Body of pancreas (tissue), 4 donors: Measurements from ENCODE around the gene MVB12B. TPM values are rescaled to one million over a fixed set of nuclear protein-coding genes. Genes with fewer than 3 reads are reported as not detected.

Experiments
- ATAC-seq: fragments of 150-250 bp; one replicate; pipeline ENCODE4 v1.9.1; 2016
- DNase-seq, 4 donors: peaks; one replicate each; pipeline ENCODE4 v3.0.0-alpha.2; 2019
- H3K27ac ChIP-seq, 4 donors: fragments of 200-600 bp; sonication (generic); 1 replicate in 3 of 4; 2 replicates in 1 of 4; pipeline versions ENCODE4 v1.5.1 to v1.6.1; 2016 to 2019; ENCODE audit warnings: mild to moderate bottlenecking in 1 of 4, mixed read lengths in 1 of 4, moderate library complexity in 1 of 4
- H3K27me3 ChIP-seq, 2 donors: fragments of 200-600 bp; sonication (generic); one replicate each; pipeline ENCODE4 v1.6.0; 2016; ENCODE audit warnings: mild to moderate bottlenecking in 1 of 2
- H3K36me3 ChIP-seq, 2 donors: fragments of 200-600 bp; sonication (generic); replicated peaks in 1 of 2; 2 replicates each; pipeline ENCODE4 v1.5.1; 2016; ENCODE audit warnings: low read depth in 2 of 2; ENCODE audit not compliant: insufficient read depth in 1 of 2
- H3K4me1 ChIP-seq: fragments of 200-600 bp; sonication (generic); one replicate; pipeline ENCODE4 v1.6.0; 2016
- H3K4me3 ChIP-seq, 2 donors: fragments of 200-600 bp; sonication (generic); 1 replicate in 1 of 2; 2 replicates in 1 of 2; pipeline ENCODE4 v1.5.1; 2016 to 2019
- H3K9me3 ChIP-seq, 3 donors: fragments of 200-600 bp; sonication (generic); 1 replicate in 2 of 3; 2 replicates in 1 of 3; pipeline ENCODE4 v1.5.1; 2016
- CTCF ChIP-seq, 7 experiments: fragments of 450-650 bp in 4 of 7; fragments of 200-600 bp in 3 of 7; sonication (generic) in 3 of 7; IDR thresholded peaks; one replicate each; pipeline ENCODE4 v1.5.1; 2016 to 2019; ENCODE audit warnings: antibody characterized with exemption in 7 of 7
- POLR2A ChIP-seq, 3 donors: fragments of 450-650 bp; IDR thresholded peaks; one replicate each; pipeline ENCODE4 v1.6.1; 2016; ENCODE audit warnings: antibody characterized with exemption in 3 of 3, mild to moderate bottlenecking in 2 of 3
- WGBS, 2 donors: methylation state at CpG; one replicate each; pipeline ENCODE4 v1.1.5; 2017; 5-methylcytosine and 5-hydroxymethylcytosine counted together
- intact Hi-C: fragments of 100-400 bp; cut with DNase I; formaldehyde crosslinking; loops from one replicate; pipeline ENCODE4 v1.15.1; 2023
- total RNA-seq, 2 donors: library from RNA; depleted of rRNA; stranded (reverse); fragments of >200 nt; gene quantifications; one replicate each; pipeline ENCODE4 v1.1.0, GENCODE V29; 2016

The MVB12B gene
- total RNA-seq, 2 donors from 2014 or later: 5.2 to 9.9 TPM

- Histone ChIP-seq H3K27me3 (no peaks in the 10 kb centered on the region), H3K4me3 (no peak overlapping the region), H3K9me3 (no peaks in the 10 kb centered on the region), H3K27ac (no peak overlapping the region), H3K36me3 (no peaks in the 10 kb centered on the region), H3K4me1 (no peaks in the 10 kb centered on the region)
- TF ChIP-seq POLR2A (IDR thresholded peaks at IDR 0.05) (no peak), CTCF (IDR thresholded peaks at IDR 0.05) (no peak)
- intact Hi-C loops: loop anchor here (10.0 kb wide), 1 partner anchor 65 kb away; no protein-coding TSS in a partner anchor
- ATAC-seq: no peak
- WGBS, 2 donors: 89 to 93% methylated on average over 12 to 16 of the region's 16 CpGs
- DNase-seq: peak in 1 of 4 donors; percentile 2
These were observed 132.9 kb downstream of the MVB12B start for GRCh38 chr9:126459546-126459945.

GRCh38 chr9:126459965-126460843 is 133.6 kb downstream of the MVB12B start:
- intact Hi-C loops: loop anchor here (10.0 kb wide), 1 partner anchor 65 kb away; no protein-coding TSS in a partner anchor
- Histone ChIP-seq H3K27ac (no peak overlapping the region), H3K4me3 (no peak overlapping the region), H3K27me3 (no peaks in the 10 kb centered on the region), H3K36me3 (no peaks in the 10 kb centered on the region), H3K9me3 (no peaks in the 10 kb centered on the region), H3K4me1 (no peaks in the 10 kb centered on the region)
- TF ChIP-seq POLR2A (IDR thresholded peaks at IDR 0.05) (no peak), CTCF (IDR thresholded peaks at IDR 0.05) (no peak)
- WGBS, 2 donors: 78 to 86% methylated on average over 13 to 14 of the region's 14 CpGs
- ATAC-seq: no peak
- DNase-seq: peak in 1 of 4 donors; percentile 1

DNA sequence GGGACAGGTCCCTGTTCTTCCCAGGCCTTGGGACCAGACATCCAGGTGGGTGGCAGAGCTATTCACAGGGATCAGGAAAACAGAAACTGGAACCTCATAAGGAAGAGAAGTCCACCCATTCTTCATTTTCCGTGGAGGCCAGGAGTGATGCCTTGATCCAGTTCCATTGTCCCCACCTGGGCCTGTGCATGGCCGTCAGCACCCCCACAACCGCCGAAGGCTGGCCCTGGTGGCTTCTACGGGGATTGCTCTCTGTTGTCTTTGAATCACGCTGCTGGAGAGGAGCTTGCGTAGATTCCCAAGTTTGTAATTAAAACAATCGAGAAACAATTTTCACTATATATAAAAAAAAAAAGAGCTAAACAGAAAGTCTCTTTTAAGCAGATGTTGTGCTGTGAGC is 134.4 kb downstream of the MVB12B start:
- Histone ChIP-seq H3K4me1 (no peaks in the 10 kb centered on the region), H3K9me3 (no peaks in the 10 kb centered on the region), H3K27me3 (no peaks in the 10 kb centered on the region), H3K36me3 (no peaks in the 10 kb centered on the region), H3K27ac (no peak overlapping the region), H3K4me3 (no peak overlapping the region)
- intact Hi-C loops: no loop called here
- ATAC-seq (no peak), DNase-seq (no peak)
- TF ChIP-seq POLR2A (IDR thresholded peaks at IDR 0.05) (no peak), CTCF (IDR thresholded peaks at IDR 0.05) (no peak)
- WGBS, 2 donors: 93 to 94% methylated on average over 7 to 8 of the region's 8 CpGs

DNA sequence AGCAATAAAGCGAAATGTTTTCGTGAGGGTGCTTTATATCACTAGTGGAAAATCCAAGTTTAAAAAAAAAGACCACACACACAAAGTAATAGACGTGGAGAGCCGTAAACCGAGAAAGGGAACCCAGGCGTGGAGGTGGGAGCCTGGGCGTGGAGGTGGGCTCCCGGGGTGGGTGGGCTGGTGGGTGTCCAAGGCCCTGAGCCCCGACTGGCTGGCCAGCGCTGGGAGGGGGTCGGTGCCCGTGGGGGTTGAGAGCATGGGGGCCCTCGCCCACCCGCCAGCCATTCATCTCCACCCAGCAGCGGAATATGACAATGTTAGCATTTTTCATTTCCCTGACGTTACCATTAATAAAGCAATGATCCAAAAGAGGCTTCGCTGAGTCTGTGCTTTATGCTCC is 135.0 kb downstream of the MVB12B start:
- Histone ChIP-seq H3K36me3 (no peaks in the 10 kb centered on the region), H3K4me3 (no peak overlapping the region), H3K9me3 (no peaks in the 10 kb centered on the region), H3K27me3 (no peaks in the 10 kb centered on the region), H3K27ac (no peak overlapping the region), H3K4me1 (no peaks in the 10 kb centered on the region)
- 93 to 95% methylated on average over 17 of the region's 17 CpGs for WGBS, 2 donors
- TF ChIP-seq CTCF (IDR thresholded peaks at IDR 0.05) (no peak), POLR2A (IDR thresholded peaks at IDR 0.05) (no peak)
- peak in 1 of 4 donors; percentile 1 for DNase-seq
- ATAC-seq: no peak
- intact Hi-C loops: no loop called here
